Activated naive CD4-positive, alpha-beta T cell treated with anti-CD3 and anti-CD28 coated beads, Interleukin-2, amount 50 U/mL, for 16 hours (primary cell): ENCODE results near the gene G6PC3.

Source experiments
- DNase-seq: peaks from one replicate; pipeline ENCODE4 v3.0.0-alpha.2; 2020

Gene G6PC3

DNA sequence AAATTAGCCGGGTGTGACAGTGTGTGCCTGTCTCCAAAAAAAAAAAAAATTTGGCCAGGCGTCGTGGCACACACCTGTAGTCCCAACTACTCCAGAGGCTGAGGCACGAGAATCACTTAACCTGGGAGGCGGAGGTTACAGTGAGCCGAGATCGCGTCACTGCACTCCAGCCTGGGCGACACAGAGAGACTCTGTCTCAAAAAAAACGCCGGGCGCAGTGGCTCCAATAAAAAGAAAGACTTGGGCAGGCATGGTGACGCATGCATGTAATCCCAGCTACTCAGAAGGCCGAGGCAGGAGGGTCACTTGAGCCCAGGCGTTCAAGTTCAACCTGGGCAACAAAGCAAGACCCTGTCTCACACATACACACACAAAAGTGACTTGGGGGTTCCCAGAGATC is 7.7 kb upstream of the G6PC3 start:
- no peak for DNase-seq

DNA sequence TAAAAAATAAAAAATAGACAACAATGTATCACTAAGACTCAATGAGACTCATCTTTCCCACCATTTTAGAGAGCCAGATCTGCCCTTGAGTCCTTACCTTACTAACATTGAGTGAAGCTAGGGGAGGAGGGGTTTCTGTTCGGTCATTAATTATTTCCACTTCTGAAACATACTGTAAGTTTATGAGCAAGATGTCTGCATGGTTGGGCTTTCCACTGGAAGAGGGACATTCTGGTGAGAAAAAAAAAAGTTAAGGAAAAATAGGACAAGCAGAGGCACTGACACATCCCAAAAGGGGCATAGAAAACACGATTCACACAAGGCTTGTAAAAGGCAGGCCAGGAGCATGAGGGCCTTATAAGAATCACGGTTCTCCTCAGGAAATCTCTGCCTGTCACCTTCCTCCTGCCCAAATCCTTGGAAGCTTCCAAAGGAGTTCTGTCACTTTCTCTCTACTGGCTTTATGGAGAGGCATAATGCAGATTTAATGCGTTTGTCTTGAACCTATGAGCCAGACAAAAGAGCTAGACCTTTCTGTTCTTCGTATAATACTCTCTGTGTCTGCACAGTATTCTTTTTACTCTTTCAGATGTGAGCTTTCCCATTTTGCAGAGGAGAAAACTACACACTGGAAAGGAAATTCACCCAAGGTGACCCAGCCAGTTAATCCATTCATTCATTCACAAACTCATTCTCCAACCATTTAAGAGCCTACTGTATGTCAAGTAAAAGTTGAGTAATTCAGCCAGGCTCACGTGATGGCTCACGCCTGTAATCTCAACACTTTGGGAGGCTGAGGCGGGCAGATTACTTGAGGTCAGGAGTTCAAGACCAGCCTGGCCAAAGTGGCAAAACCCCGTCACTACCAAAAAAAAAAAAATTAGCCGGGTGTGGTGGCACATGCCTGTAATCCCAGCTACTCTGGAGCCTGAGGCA is 6.6 kb upstream of the G6PC3 start:
- no peak for DNase-seq

DNA sequence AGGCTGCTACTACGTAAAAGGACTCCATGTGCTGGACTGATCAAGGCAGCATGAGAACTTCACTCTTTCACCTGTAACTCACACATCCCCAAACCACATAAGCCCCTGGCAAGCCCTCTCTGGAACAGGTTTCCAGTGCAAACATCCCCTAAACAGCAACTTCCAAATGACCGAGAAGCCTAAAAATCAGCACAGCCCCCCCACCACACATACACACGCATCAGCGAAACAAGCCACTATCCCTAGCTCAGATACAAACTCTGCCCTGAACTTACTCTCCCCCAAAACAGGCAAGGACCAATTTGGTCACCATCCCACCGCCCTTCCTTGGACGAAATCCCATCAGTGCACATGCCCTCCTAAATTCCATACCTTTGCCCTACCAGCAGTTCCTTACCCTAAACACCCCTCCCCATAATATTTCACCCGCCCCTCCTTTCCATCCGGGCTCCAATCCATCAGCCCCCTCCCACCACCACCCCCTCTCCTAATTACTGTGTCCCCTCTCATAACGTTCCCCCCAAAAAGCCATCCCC is 4.8 kb upstream of the G6PC3 start:
- no peak for DNase-seq

DNA sequence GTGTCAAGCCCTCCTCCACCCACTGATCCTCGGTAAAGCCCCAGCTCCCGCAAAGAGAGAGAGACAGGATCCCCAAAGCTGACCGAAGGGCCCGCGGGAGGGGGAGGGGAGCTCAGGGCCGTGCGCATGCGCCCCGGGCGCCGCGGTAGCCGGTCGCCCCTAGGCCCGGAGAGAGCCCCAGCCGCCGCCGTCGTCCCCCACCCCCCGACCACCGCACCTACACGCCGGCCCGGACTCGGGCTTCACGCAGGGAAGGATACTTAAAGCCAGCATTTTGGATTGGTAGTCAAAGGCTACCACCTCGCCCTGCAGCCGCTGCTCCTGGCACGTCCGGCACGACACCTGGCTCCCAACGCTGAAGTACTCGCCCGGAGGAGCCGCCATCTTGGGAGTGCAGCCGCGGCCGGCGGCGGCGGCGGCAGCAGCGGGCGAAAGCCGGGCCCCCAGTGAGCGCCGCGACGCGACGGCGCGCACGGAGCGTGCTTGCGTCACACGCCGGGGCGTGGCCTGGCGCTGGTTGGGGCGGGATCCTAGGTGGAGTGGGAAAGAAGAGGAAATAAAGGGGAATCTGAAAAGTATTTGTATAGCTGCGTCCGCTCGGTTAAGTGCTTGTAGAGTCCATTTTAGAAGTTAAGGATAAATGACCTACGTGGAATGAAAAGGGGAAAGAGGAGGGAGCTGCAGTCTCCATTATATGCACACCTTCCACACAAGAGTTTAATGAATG is 4.2 kb upstream of the G6PC3 start, which contains the start of gene LSM12:
TSS of gene LSM12 (minus strand) at position 468 of the 727 bp plus-strand sequence. CDS start at position 384, 84 bp downstream.
- peak; percentile 90 for DNase-seq

GRCh38 chr17:44067545-44067940 is 3.0 kb upstream of the G6PC3 start:
- no peak for DNase-seq

DNA sequence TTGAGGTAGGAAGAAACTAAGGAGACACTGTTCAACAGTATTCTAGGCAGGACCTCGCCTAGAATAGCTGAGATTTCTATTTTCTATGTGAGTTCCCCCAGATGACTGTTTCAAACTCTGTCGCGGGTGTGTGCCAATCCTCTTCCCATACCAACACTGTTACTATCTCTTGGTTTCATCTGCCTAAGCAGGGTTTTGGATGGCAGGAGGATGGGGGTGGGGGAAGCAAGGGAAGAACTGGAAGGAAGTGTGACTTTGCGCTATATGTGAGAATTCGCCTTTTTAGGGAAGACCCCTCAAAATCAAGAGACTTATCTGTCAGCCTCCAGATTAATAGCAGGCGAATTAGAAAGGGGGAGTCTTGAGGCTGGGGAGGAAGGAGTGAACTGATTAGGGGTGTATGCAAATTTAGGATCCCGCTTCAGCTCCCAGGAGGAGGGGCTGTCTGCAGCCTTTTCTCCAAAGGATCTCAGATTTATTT is 521 bp upstream of the G6PC3 start:
- no peak for DNase-seq

- peak; percentile 70 for DNase-seq
These were observed 624 bp downstream of the G6PC3 start for GRCh38 chr17:44071198-44071520.

- no peak for DNase-seq
These were observed 1.2 kb downstream of the G6PC3 start for GRCh38 chr17:44071772-44072171.

DNA sequence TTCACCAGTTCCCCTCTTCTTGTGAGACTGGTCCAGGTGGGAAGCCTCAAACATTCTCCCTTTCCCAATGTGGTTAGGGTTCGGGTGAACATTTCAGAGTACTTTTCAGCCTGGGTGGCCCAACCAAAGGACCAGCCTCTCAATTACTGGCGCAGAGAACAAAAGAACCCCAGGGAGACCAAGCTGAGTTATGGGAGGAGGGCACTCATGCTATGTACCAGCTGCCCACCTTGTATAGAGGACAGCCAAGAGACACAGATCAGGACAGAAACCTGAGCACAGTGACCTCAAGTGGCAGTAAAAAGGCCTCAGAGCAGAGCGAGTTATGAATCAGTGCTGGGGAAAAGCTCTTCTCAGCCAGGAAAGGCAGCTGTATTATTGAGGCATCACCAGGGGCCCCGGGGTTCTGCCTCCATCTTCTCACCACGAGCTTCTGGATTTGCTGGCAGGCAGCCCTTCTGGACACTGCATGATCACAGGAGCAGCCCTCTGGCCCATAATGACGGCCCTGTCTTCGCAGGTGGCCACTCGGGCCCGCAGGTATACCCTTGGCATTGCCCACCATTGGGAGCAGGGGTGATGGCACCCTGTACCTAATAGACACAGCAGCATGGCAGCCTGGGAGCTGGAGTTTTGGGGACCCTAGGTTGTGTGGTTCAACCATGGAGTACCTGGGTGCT is 3.8 kb downstream of the G6PC3 start:
- DNase-seq = no peak

- DNase-seq = no peak
These were observed 4.4 kb downstream of the G6PC3 start for GRCh38 chr17:44074911-44075285.

- no peak for DNase-seq
These were observed 5.2 kb downstream of the G6PC3 start for GRCh38 chr17:44075598-44076293.

DNA sequence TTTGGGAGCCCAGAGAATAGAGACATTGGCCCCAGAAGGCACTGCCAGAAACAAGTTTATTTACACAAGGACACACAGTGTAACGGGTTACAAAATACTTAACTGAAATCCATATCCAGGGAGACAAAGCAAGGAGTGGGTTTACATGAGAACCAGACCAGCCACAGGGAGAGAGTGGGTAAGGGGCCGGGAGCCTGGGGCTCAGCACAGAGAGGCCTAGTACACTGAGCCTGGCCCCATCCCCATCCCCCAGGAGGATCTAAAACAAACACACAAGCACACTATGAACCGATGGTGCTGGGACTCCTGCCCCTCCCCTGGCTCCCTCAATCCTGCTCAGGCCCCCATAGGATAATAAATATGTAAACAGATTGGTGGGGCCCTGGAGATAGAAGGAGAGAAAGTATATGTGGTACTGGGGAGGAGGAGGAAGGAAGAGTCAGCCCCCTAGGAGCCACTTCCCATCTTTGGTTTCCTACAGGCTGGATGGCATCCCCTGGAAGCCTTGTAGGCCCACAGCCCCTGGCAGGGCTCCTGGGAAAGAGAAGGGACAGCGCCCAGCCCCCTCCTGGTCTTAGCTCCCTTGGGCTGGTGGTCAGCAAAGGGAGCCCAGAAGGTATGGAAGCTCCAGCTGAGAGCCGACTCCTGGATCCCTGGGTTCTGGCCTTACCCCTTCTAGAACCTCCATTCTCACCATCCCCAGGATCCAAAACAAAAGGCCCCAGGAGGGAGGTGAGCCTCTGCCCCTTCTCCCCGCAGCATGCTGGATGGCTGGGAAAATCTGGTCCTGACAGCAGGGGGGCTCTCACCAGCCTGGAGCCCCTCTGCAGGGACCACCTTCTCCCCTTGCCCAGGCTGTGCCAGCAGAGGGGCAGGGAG is 6.4 kb downstream of the G6PC3 start:
- no peak for DNase-seq

- DNase-seq = no peak
These were observed 7.0 kb downstream of the G6PC3 start for GRCh38 chr17:44077595-44077909.

- DNase-seq = no peak
These were observed 7.9 kb downstream of the G6PC3 start for GRCh38 chr17:44078412-44078811.

- DNase-seq = no peak
These were observed 9.6 kb downstream of the G6PC3 start for GRCh38 chr17:44079877-44080821.

- DNase-seq = no peak
These were observed 11.1 kb downstream of the G6PC3 start for GRCh38 chr17:44081681-44082080.

DNA sequence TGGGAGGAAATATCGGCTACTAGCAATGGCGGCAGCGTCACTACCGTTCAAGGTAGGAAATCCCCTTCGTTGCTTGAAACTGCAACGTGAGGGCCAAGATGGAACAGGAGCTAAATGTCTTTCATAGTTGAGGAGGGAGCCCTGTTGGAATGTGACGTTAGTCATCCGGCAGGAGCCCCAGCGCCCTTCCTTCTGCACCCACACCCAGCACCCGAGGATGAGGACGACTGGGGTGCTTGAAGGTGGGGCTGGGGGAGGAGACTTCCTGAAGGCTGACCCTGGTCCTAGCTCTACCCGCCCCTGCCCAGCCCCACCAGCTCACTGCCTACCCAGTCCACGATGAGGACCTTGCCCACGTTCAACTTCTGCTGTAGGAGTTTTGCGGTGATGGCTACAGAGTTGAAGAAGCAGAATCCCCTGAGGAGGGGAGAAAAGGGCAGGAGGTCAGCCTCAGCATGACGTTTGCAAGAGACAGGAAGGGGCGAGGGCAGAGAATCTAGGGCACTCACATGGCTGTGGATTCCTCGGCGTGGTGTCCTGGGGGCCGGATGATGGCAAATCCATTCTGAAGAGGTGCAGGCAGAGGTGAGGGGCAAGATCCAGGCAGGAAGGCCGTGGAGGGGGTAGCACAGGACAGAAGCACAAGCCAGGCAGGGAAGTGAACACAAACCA is 11.9 kb downstream of the G6PC3 start:
- no peak for DNase-seq

- no peak for DNase-seq
These were observed 12.8 kb downstream of the G6PC3 start for GRCh38 chr17:44083250-44083849.

DNA sequence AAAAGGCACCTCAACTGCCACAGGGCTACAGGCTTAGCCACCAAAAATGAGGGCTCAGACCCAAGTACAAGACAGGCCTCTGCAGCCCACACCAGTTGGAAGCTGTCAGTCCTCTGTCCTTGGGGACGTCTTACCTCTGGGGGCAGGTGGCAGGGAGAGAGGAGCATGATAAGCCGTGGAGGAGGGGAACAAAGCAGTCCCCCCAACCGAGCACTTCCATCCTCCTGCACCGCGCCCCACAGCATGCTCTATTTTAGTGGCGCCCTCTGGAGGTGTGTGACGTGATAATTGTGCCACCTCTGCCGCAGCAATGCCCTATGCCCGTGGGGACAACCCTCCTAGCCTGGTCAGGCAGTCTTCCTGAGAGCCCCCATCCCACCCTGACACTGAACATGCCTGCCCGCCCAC is 13.6 kb downstream of the G6PC3 start:
- peak; percentile 47 for DNase-seq
